Colonic mucosa (tissue), 4 donors: Measurements from ENCODE around the gene CACNB4. TPM values are rescaled to one million over a fixed set of nuclear protein-coding genes. Genes with fewer than 3 reads are reported as not detected.

Source experiments
- DNase-seq: peaks from one replicate; pipeline ENCODE4 v3.0.0-alpha.2; 2020
- H3K27ac ChIP-seq: fragments of 200-600 bp; one replicate; pipeline ENCODE4 v1.8.0; 2021
- H3K27me3 ChIP-seq: fragments of 200-600 bp; one replicate; pipeline ENCODE4 v1.8.0; 2021
- H3K36me3 ChIP-seq: fragments of 200-600 bp; one replicate; pipeline ENCODE4 v1.8.0; 2021
- H3K4me1 ChIP-seq: fragments of 200-600 bp; one replicate; pipeline ENCODE4 v1.8.0; 2021; ENCODE audit warnings: mild to moderate bottlenecking
- H3K4me3 ChIP-seq: fragments of 200-600 bp; one replicate; pipeline ENCODE4 v1.8.0; 2021
- H3K9ac ChIP-seq, 2 donors: one replicate each; pipeline ENCODE4 v1.7.0; 2013; ENCODE audit warnings: control low read depth in 2 of 2, low read depth in 2 of 2, low read length in 2 of 2
- H3K9me3 ChIP-seq: fragments of 200-600 bp; one replicate; pipeline ENCODE4 v1.8.0; 2021
- CTCF ChIP-seq: fragments of 200-600 bp; IDR thresholded peaks from one replicate; pipeline ENCODE4 v1.8.0; 2022; ENCODE audit warnings: antibody characterized with exemption, mild to moderate bottlenecking
- intact Hi-C: fragments of 100-400 bp; cut with DNase I; formaldehyde crosslinking; loops from one replicate; pipeline ENCODE4 v1.14.1; 2022
- total RNA-seq, 2 donors: library from RNA; stranded (reverse); fragmentation: NEBNext Ultra II Directional in 1 of 2; extraction: Animal tissue kit (Norgen Biotek cat#: 25700) in 1 of 2; gene quantifications; one replicate each; pipeline ENCODE4 v1.2.1, GENCODE V29; 2021
- donor health status: healthy.
- donor health status: DM: no; HTN: no; CAD: no.
- donor health status: DM: no; HTN: no; CAD: no.

CACNB4 gene
- total RNA-seq, 2 donors from 2014 or later: 0.44 to 1.0 TPM

GRCh38 chr2:151973901-151974199, 125.0 kb downstream of the CACNB4 start:
- TF ChIP-seq CTCF: no peak
- no peaks in the 10 kb centered on the region for H3K9me3 ChIP-seq
- H3K9ac ChIP-seq: no peak overlapping the region
- H3K27ac ChIP-seq: no peak overlapping the region
- intact Hi-C loops: no loop called here
- no peak for DNase-seq
- H3K27me3 ChIP-seq: no peaks in the 10 kb centered on the region
- H3K36me3 ChIP-seq: no peaks in the 10 kb centered on the region
- no peak overlapping the region for H3K4me3 ChIP-seq
- H3K4me1 ChIP-seq: no peaks in the 10 kb centered on the region

- H3K27me3 ChIP-seq: no peaks in the 10 kb centered on the region
- TF ChIP-seq CTCF: no peak
- no peaks in the 10 kb centered on the region for H3K4me1 ChIP-seq
- H3K27ac ChIP-seq: no peak overlapping the region
- H3K4me3 ChIP-seq: no peak overlapping the region
- H3K9me3 ChIP-seq: no peaks in the 10 kb centered on the region
- no peaks in the 10 kb centered on the region for H3K36me3 ChIP-seq
- no peak overlapping the region for H3K9ac ChIP-seq
- DNase-seq: no peak
- intact Hi-C loops: no loop called here
These were observed 125.6 kb downstream of the CACNB4 start for GRCh38 chr2:151973013-151973900.

- Histone ChIP-seq H3K27ac (no peak overlapping the region), H3K27me3 (no peaks in the 10 kb centered on the region), H3K9ac (no peak overlapping the region), H3K36me3 (no peaks in the 10 kb centered on the region), H3K9me3 (no peaks in the 10 kb centered on the region), H3K4me3 (no peak overlapping the region), H3K4me1 (no peaks in the 10 kb centered on the region)
- DNase-seq: no peak
- no peak for TF ChIP-seq CTCF
- intact Hi-C loops: no loop called here
These were observed 126.4 kb downstream of the CACNB4 start for GRCh38 chr2:151972241-151973012.

- no peak overlapping the region for H3K9ac ChIP-seq
- no peak for DNase-seq
- H3K36me3 ChIP-seq: no peaks in the 10 kb centered on the region
- no peaks in the 10 kb centered on the region for H3K9me3 ChIP-seq
- TF ChIP-seq CTCF: no peak
- H3K27ac ChIP-seq: no peak overlapping the region
- no peaks in the 10 kb centered on the region for H3K27me3 ChIP-seq
- no peaks in the 10 kb centered on the region for H3K4me1 ChIP-seq
- intact Hi-C loops: no loop called here
- no peak overlapping the region for H3K4me3 ChIP-seq
These were observed 127.4 kb downstream of the CACNB4 start for GRCh38 chr2:151971301-151972051.

GRCh38 chr2:151968770-151969470, 129.9 kb downstream of the CACNB4 start:
- no peak overlapping the region for H3K27ac ChIP-seq
- H3K27me3 ChIP-seq: no peaks in the 10 kb centered on the region
- no peaks in the 10 kb centered on the region for H3K36me3 ChIP-seq
- H3K4me3 ChIP-seq: no peak overlapping the region
- intact Hi-C loops: no loop called here
- no peaks in the 10 kb centered on the region for H3K4me1 ChIP-seq
- no peak for DNase-seq
- no peak for TF ChIP-seq CTCF
- H3K9ac ChIP-seq: no peak overlapping the region
- H3K9me3 ChIP-seq: no peaks in the 10 kb centered on the region
